T-helper 2 cell treated with Interferon-gamma antibody and Interleukin-4, amounts not matched to agents 5 μg/mL and 100 μg/mL, for 36 hours (primary cell): ENCODE data around the gene UGT2A2.

ENCODE experiments used
- DNase-seq: peaks from one replicate; pipeline ENCODE4 v3.0.0; 2021; ENCODE audit warnings: low spot score
- H3K27ac Mint-ChIP-seq: one replicate; pipeline ENCODE4 v1.8.0; 2021; ENCODE audit warnings: mild to moderate bottlenecking, mixed read lengths
- H3K27me3 Mint-ChIP-seq: one replicate; pipeline ENCODE4 v1.8.0; 2021; ENCODE audit warnings: low read depth, mixed read lengths
- H3K36me3 Mint-ChIP-seq: one replicate; pipeline ENCODE4 v1.8.0; 2021; ENCODE audit warnings: low read depth, mixed read lengths
- H3K4me1 Mint-ChIP-seq: one replicate; pipeline ENCODE4 v1.8.0; 2021; ENCODE audit warnings: low read depth, mixed read lengths
- H3K4me3 Mint-ChIP-seq: one replicate; pipeline ENCODE4 v1.8.0; 2022; ENCODE audit warnings: mild to moderate bottlenecking, moderate library complexity, mixed read lengths
- H3K9me3 Mint-ChIP-seq: one replicate; pipeline ENCODE4 v1.8.0; 2021; ENCODE audit warnings: mixed read lengths

UGT2A2 gene

DNA sequence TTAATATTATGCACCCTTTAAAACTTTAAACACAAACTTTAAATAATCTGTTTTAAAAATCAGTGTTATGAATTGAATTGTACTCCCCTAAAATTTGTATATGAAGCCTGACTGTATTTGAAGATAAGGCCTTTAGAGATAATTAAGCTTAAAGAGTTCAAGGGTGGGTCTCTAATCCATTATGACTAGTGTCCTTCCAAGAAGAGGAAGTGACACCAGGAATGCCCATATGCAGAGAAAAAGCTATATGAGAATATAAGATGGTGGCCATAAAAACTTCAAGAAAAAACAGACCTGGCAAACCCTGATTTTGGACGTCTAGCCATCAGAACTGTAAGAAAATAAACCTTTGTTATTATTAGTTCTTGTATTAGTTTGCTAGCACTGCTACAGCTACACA, 29.0 kb downstream of the UGT2A2 start:
- H3K36me3 Mint-ChIP-seq: no peaks in the 10 kb centered on the region
- no peak for DNase-seq
- H3K27ac Mint-ChIP-seq: no peak overlapping the region
- no peaks in the 10 kb centered on the region for H3K4me1 Mint-ChIP-seq
- H3K27me3 Mint-ChIP-seq: no peaks in the 10 kb centered on the region
- no peaks in the 10 kb centered on the region for H3K9me3 Mint-ChIP-seq
- H3K4me3 Mint-ChIP-seq: no peak overlapping the region

DNA sequence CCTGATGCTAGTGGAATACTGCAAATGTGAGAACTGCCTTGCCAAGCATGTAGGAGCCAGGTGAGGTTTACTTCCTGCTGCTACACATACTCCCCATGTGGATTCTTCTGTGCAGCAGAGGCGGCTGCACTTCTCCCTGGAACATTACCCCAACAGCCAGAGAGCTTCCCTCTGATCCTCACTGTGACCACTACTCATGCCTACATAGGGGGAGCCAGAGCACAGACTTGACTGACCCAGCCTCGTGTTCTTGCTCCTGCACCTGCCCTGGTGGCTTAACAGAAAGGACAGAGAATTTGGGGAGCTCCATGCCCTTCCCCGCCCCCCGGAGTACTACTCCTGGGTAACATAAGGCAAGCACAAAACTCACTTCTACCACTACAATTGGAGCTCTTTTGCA, 38.4 kb downstream of the UGT2A2 start:
- H3K9me3 Mint-ChIP-seq: no peaks in the 10 kb centered on the region
- no peaks in the 10 kb centered on the region for H3K27me3 Mint-ChIP-seq
- no peaks in the 10 kb centered on the region for H3K4me1 Mint-ChIP-seq
- no peak overlapping the region for H3K27ac Mint-ChIP-seq
- no peaks in the 10 kb centered on the region for H3K36me3 Mint-ChIP-seq
- H3K4me3 Mint-ChIP-seq: no peak overlapping the region
- DNase-seq: no peak

DNA sequence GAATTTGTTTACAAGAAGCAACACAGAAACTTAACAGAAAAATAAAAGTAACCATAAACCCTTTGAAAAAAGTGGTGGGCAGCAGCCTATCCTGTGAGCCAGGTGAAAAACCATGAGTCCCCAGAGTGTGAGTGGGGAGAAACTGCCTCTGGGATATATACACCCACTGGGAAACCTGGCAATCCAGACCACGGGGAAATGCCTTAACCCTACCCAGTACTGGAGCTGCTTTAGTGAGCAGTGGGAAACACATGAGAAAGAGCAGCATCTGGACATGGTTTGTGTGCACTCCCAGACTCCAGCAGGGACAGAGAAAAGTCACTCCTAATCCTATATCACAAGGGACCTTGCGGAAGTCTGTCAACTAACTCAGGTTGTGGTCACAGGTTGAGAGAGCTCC, 39.4 kb downstream of the UGT2A2 start:
- Mint-ChIP-seq H3K9me3 (no peaks in the 10 kb centered on the region), H3K27me3 (no peaks in the 10 kb centered on the region), H3K36me3 (no peaks in the 10 kb centered on the region), H3K27ac (no peak overlapping the region), H3K4me1 (no peaks in the 10 kb centered on the region), H3K4me3 (no peak overlapping the region)
- no peak for DNase-seq

DNA sequence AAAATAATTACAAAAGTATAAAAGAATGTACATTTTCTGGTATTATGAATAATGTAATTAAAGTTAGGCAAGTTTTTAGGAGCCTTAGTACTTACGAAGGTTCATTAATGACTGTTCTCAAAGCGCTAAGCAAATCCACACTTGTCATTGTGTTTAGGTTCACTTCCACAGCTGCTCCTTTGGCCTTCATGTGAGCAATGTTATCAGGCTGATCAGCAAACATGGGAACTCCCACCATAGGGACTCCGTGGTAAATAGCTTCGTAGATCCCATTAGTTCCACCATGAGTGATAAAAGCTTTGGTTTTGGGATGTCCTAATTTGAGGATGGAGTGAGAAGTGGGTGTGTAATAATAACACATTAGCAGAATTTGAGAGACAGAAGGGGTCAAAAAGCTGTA, 45.1 kb downstream of the UGT2A2 start:
- no peaks in the 10 kb centered on the region for H3K9me3 Mint-ChIP-seq
- DNase-seq: no peak
- H3K4me1 Mint-ChIP-seq: no peaks in the 10 kb centered on the region

DNA sequence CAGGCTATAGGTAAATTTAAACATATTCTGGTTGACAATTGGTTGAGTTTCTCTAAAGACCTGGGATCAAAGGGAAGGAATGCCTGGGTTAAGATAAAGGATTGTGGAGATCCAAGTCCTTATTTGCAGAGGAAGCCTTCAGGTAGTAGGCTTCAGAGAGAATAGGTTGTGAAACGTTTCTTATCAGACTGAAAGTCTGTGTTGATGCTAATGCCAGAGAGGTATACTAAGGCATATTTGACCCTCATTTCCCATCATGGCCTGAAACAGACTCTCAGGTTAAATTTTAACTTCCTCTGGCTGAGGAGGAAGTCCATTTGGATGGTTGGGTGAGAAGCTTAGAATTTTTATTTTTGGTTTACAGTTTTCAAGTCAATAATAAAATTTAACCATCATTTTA, 48.1 kb downstream of the UGT2A2 start:
- no peaks in the 10 kb centered on the region for H3K4me1 Mint-ChIP-seq
- H3K27me3 Mint-ChIP-seq: no peaks in the 10 kb centered on the region
- no peaks in the 10 kb centered on the region for H3K36me3 Mint-ChIP-seq

More for the DNA sequence above, 45.1 kb downstream of the UGT2A2 start:
- H3K27ac Mint-ChIP-seq: no peak overlapping the region
- no peak overlapping the region for H3K4me3 Mint-ChIP-seq
- no peaks in the 10 kb centered on the region for H3K36me3 Mint-ChIP-seq
- no peaks in the 10 kb centered on the region for H3K27me3 Mint-ChIP-seq

DNA sequence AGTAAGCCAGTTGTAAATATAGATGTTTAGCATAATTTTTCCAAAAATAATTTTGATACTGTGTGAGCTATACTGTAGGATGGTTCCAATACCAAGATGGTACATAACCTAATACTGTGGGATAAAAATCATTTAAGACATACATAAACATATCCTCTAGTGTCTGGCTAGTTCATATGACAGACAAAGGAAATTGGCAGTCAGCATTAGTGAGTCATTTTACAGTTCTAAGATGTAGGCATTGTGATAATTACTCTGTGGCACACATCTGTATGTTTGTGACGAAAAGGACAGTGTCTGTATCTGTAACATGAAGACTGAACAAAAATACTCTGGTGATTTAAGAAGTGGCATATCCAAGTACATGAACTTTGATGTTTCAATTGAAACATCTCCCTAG, 49.6 kb downstream of the UGT2A2 start:
- no peaks in the 10 kb centered on the region for H3K27me3 Mint-ChIP-seq
- no peak for DNase-seq
- H3K4me1 Mint-ChIP-seq: no peaks in the 10 kb centered on the region
- no peaks in the 10 kb centered on the region for H3K36me3 Mint-ChIP-seq
- no peak overlapping the region for H3K27ac Mint-ChIP-seq
- H3K4me3 Mint-ChIP-seq: no peak overlapping the region
- no peaks in the 10 kb centered on the region for H3K9me3 Mint-ChIP-seq

More for the DNA sequence above, 48.1 kb downstream of the UGT2A2 start:
- no peak for DNase-seq
- H3K27ac Mint-ChIP-seq: no peak overlapping the region
- no peak overlapping the region for H3K4me3 Mint-ChIP-seq
- H3K9me3 Mint-ChIP-seq: no peaks in the 10 kb centered on the region

GRCh38 chr4:69584135-69584534, 55.3 kb downstream of the UGT2A2 start:
- Mint-ChIP-seq H3K27ac (no peak overlapping the region), H3K27me3 (no peaks in the 10 kb centered on the region), H3K9me3 (no peaks in the 10 kb centered on the region), H3K4me3 (no peak overlapping the region), H3K4me1 (no peaks in the 10 kb centered on the region), H3K36me3 (no peaks in the 10 kb centered on the region)
- no peak for DNase-seq

DNA sequence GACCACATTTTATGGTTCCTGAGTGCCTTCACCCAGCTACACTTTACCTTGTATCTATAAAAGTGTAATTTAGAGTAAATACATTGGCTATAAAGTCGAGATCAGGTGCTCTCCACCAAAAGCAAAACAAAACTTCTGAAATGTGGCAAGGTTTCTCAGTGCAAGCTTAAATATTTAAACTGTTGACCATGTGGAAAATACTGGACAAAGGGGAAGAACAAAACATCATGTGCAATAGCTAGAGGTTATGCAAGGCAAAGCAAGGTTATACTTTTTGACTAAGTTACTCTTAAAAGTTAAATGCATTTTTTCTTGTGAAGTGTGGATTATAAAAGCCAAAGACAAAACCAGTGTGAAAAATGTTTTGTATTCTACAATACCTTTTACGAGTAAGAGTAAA, 55.9 kb downstream of the UGT2A2 start:
- no peak overlapping the region for H3K4me3 Mint-ChIP-seq
- no peaks in the 10 kb centered on the region for H3K36me3 Mint-ChIP-seq
- DNase-seq: no peak
- H3K4me1 Mint-ChIP-seq: no peaks in the 10 kb centered on the region
- H3K27ac Mint-ChIP-seq: no peak overlapping the region
- H3K27me3 Mint-ChIP-seq: no peaks in the 10 kb centered on the region
- no peaks in the 10 kb centered on the region for H3K9me3 Mint-ChIP-seq

DNA sequence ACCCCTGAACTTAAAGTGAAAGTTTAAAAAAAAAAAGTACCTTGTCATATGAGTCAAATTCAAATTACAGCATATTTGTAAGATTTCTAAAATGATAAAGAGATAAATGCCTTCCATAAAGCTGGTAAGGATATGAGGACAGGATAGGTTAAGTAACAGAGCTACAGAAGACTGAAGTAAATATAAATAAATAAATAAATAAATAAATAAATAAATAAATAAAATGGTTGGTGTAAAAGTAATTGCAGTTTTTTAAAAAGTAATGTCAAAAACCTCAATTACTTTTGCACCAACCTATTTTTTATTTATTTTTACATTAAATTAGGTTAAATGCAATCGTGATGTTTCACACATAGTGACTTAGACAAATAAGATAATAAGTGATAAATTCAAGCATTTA, 62.2 kb downstream of the UGT2A2 start:
- Mint-ChIP-seq H3K36me3 (no peaks in the 10 kb centered on the region), H3K4me3 (no peak overlapping the region), H3K9me3 (no peaks in the 10 kb centered on the region), H3K27ac (no peak overlapping the region), H3K27me3 (no peaks in the 10 kb centered on the region), H3K4me1 (no peaks in the 10 kb centered on the region)
- no peak for DNase-seq

DNA sequence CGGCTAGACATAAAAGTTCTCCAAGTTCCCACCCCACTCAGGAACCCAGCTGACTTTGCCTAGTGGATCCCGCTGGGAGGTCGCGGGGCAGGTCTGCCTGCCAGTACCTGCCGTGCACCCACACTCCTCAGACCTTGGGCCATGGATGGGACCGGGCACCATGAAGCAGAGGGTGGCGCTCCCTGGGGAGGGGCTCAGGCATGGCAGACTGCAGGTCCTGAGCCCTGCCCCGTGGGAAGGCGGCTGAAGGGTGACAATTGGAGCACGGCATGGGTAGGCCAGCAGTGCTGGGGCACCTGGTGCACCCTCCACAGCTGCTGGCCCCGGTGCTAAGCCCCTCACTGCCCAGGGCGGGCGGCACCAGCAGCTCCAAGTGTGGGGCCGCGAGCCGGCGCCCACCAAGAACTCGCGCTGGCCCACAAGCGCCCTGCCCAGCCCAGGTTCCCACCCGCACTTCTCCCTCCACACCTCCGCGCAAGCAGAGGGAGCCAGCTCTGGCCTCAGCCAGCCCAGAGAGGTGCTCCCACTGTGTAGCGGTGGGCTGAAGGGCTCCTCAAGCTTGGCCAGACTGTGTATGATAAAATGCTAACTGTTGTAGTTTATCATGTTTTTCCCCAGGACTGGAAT, 63.1 kb downstream of the UGT2A2 start:
- H3K27me3 Mint-ChIP-seq: no peaks in the 10 kb centered on the region
- H3K36me3 Mint-ChIP-seq: no peaks in the 10 kb centered on the region
- H3K4me1 Mint-ChIP-seq: no peaks in the 10 kb centered on the region
- no peak for DNase-seq
- H3K27ac Mint-ChIP-seq: no peak overlapping the region
- H3K4me3 Mint-ChIP-seq: no peak overlapping the region
- H3K9me3 Mint-ChIP-seq: no peaks in the 10 kb centered on the region

- H3K27ac Mint-ChIP-seq: no peak overlapping the region
- no peak overlapping the region for H3K4me3 Mint-ChIP-seq
- DNase-seq: no peak
- H3K9me3 Mint-ChIP-seq: no peaks in the 10 kb centered on the region
- H3K4me1 Mint-ChIP-seq: no peaks in the 10 kb centered on the region
- no peaks in the 10 kb centered on the region for H3K27me3 Mint-ChIP-seq
- no peaks in the 10 kb centered on the region for H3K36me3 Mint-ChIP-seq
Measured at GRCh38 chr4:69568787-69569186, 70.7 kb downstream of the UGT2A2 start.

- Mint-ChIP-seq H3K36me3 (no peaks in the 10 kb centered on the region), H3K27me3 (no peaks in the 10 kb centered on the region), H3K4me3 (no peak overlapping the region), H3K4me1 (no peaks in the 10 kb centered on the region), H3K27ac (no peak overlapping the region), H3K9me3 (no peaks in the 10 kb centered on the region)
- DNase-seq: no peak
Measured at GRCh38 chr4:69563424-69563823, 76.0 kb downstream of the UGT2A2 start.

DNA sequence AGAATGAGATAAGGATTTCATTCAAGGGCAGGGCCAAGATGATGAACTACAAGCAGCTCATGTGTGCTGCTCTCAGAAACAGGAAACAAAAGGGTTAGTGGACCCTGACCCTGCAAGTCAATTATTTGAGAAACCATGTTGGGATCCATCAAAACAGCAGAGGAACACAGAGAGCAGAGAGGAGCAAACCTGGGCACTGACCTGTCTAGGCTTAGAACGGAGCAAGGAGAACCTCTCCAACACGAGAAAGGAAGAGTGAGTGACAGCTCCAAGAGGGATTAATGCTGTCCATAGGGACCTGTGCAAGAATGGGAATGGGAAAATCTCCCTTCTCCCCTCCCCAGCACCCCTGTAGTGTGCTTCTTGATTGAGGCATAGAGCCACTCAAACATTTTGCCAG, 89.8 kb downstream of the UGT2A2 start:
- no peak overlapping the region for H3K27ac Mint-ChIP-seq
- H3K27me3 Mint-ChIP-seq: no peaks in the 10 kb centered on the region
- DNase-seq: no peak
- H3K9me3 Mint-ChIP-seq: no peaks in the 10 kb centered on the region
- H3K4me3 Mint-ChIP-seq: no peak overlapping the region
- no peaks in the 10 kb centered on the region for H3K36me3 Mint-ChIP-seq
- H3K4me1 Mint-ChIP-seq: no peaks in the 10 kb centered on the region

DNA sequence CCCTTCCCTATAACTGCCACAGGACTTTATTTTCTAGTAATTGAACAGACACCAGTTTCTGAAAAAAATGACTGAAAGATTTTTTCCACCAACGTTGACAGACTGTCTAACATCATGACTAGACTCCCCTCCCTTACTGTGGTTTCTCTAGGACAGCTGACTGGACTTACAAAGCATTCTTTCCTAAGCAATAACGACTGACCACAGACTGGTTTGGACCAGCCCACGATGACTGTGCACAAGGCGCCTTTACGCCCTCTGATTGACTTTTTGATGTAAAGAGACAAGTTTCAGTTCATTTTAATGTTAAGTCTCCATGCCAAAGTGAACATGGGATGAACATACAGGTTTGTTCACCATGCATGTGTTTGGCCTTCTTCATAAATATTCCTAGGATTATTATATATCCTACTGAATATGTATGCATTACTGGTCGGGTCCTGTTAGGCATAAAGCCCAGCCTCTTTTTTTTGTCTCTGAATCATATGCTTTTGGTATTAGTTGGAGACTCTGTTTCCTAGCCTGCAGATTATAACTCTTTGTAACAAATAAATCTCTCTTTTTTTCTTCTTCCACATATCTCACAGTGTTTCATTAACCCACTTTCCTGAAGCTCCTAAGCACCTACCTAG, 93.2 kb downstream of the UGT2A2 start:
- no peaks in the 10 kb centered on the region for H3K36me3 Mint-ChIP-seq
- no peaks in the 10 kb centered on the region for H3K4me1 Mint-ChIP-seq
- no peaks in the 10 kb centered on the region for H3K9me3 Mint-ChIP-seq
- H3K27me3 Mint-ChIP-seq: no peaks in the 10 kb centered on the region
- no peak overlapping the region for H3K27ac Mint-ChIP-seq
- H3K4me3 Mint-ChIP-seq: no peak overlapping the region
- no peak for DNase-seq
